ENCODE data around the gene FOXA1. TPM values are rescaled to one million over a fixed set of nuclear protein-coding genes. Genes with fewer than 3 reads are reported as not detected.

The FOXA1 gene
- total RNA-seq, 4 donors from 2014 or later = 5.1 TPM; not detected in 3

DNA sequence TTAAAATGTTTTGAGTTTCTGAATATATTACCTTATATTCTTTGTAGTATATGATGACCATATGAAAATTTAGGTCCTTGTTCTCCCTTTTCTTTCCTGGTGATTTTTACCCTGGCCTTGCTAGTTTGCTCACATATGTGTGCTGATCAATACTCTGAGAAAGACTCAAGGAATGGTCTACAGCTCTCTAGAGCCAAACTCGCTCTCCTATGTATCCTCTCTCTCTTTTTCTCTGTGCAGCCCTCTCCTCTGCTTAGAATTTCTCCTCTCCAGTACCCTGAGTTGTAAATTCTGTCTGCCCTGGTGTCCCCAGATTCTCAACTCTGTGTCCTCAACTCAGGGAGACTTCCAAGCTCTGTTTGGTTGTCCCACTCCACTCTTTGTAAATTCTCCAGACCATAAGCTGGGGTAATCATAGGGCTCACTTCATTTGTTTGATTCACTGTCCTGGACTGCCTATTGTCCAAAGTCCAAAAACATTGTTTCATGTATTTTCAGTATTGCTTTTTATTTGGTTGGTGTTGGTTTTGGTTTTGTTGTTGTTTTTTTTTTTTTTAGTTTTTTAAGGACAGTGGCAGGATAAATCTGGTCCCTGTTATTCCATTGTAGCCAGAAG lies 41.0 kb downstream of the FOXA1 start:
- 82 to 88% methylated on average over 1 of the region's 1 CpG for WGBS, 2 donors (ENCODE audit: low coverage in 1 of 2)
- H3K27ac ChIP-seq = no peak overlapping the region
- H3K27me3 ChIP-seq = no peaks in the 10 kb centered on the region
- TF ChIP-seq, protein P1, sequence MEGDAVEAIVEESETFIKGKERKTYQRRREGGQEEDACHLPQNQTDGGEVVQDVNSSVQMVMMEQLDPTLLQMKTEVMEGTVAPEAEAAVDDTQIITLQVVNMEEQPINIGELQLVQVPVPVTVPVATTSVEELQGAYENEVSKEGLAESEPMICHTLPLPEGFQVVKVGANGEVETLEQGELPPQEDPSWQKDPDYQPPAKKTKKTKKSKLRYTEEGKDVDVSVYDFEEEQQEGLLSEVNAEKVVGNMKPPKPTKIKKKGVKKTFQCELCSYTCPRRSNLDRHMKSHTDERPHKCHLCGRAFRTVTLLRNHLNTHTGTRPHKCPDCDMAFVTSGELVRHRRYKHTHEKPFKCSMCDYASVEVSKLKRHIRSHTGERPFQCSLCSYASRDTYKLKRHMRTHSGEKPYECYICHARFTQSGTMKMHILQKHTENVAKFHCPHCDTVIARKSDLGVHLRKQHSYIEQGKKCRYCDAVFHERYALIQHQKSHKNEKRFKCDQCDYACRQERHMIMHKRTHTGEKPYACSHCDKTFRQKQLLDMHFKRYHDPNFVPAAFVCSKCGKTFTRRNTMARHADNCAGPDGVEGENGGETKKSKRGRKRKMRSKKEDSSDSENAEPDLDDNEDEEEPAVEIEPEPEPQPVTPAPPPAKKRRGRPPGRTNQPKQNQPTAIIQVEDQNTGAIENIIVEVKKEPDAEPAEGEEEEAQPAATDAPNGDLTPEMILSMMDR (IDR thresholded peaks at IDR 0.05) = no peak
- no peak for TF ChIP-seq POLR2A (IDR thresholded peaks at IDR 0.05)
- TF ChIP-seq POLR2AphosphoS5 (IDR thresholded peaks at IDR 0.05) = no peak
- no peak for TF ChIP-seq EP300 (IDR thresholded peaks at IDR 0.05)
- H3K36me3 ChIP-seq = no peaks in the 10 kb centered on the region
- no peak overlapping the region for H3K4me3 ChIP-seq
- peaks cover 0 to 9% (median 0%) of the 10 kb centered on the region in 3 donors for H3K9me3 ChIP-seq
- no peaks in the 10 kb centered on the region for H3K4me1 ChIP-seq
- no peak for ATAC-seq

GRCh38 chr14:37551119-37551518 lies 43.9 kb downstream of the FOXA1 start:
- no peaks in the 10 kb centered on the region for H3K27me3 ChIP-seq
- peaks cover 0 to 9% (median 0%) of the 10 kb centered on the region in 3 donors for H3K9me3 ChIP-seq
- H3K36me3 ChIP-seq = no peaks in the 10 kb centered on the region
- no peak overlapping the region for H3K27ac ChIP-seq
- 57 to 93% methylated on average over 1 of the region's 1 CpG for WGBS, 2 donors (ENCODE audit: low coverage in 1 of 2)
- TF ChIP-seq EP300 (IDR thresholded peaks at IDR 0.05) (no peak), POLR2AphosphoS5 (IDR thresholded peaks at IDR 0.05) (no peak), POLR2A (IDR thresholded peaks at IDR 0.05) (no peak)
- TF ChIP-seq, protein P1 (IDR thresholded peaks at IDR 0.05) = no peak
- ATAC-seq = no peak
- no peaks in the 10 kb centered on the region for H3K4me1 ChIP-seq
- H3K4me3 ChIP-seq = no peak overlapping the region

- Histone ChIP-seq H3K27me3 (no peaks in the 10 kb centered on the region), H3K36me3 (no peaks in the 10 kb centered on the region), H3K9me3 (peaks cover 0 to 9% (median 0%) of the 10 kb centered on the region in 3 donors), H3K4me1 (no peaks in the 10 kb centered on the region), H3K4me3 (no peak overlapping the region), H3K27ac (no peak overlapping the region)
- TF ChIP-seq EP300 (IDR thresholded peaks at IDR 0.05) = no peak
- TF ChIP-seq, protein P1 (IDR thresholded peaks at IDR 0.05) = no peak
- no peak for TF ChIP-seq POLR2A (IDR thresholded peaks at IDR 0.05)
- 36 to 47% methylated on average over 5 of the region's 5 CpGs for WGBS, 2 donors (ENCODE audit: low coverage in 1 of 2)
- no peak for ATAC-seq
These were observed 44.5 kb downstream of the FOXA1 start for GRCh38 chr14:37550511-37550910.

- 56 to 72% methylated on average over 5 to 6 of the region's 6 CpGs for WGBS, 2 donors (ENCODE audit: low coverage in 1 of 2)
- Histone ChIP-seq H3K9me3 (no peaks in the 10 kb centered on the region), H3K27me3 (no peaks in the 10 kb centered on the region), H3K27ac (no peak overlapping the region), H3K36me3 (no peaks in the 10 kb centered on the region), H3K4me1 (no peaks in the 10 kb centered on the region), H3K4me3 (no peak overlapping the region)
- no peak for ATAC-seq
- TF ChIP-seq, protein P1 (IDR thresholded peaks at IDR 0.05) = no peak
- no peak for TF ChIP-seq EP300 (IDR thresholded peaks at IDR 0.05)
- no peak for TF ChIP-seq POLR2A (IDR thresholded peaks at IDR 0.05)
- no peak for TF ChIP-seq POLR2AphosphoS5 (IDR thresholded peaks at IDR 0.05)
These were observed 48.2 kb downstream of the FOXA1 start for GRCh38 chr14:37546621-37547447.

- no peaks in the 10 kb centered on the region for H3K27me3 ChIP-seq
- no peaks in the 10 kb centered on the region for H3K9me3 ChIP-seq
- H3K4me3 ChIP-seq = no peak overlapping the region
- H3K4me1 ChIP-seq = no peaks in the 10 kb centered on the region
- no peak for ATAC-seq
- no peaks in the 10 kb centered on the region for H3K36me3 ChIP-seq
- no peak overlapping the region for H3K27ac ChIP-seq
- no peak for TF ChIP-seq EP300 (IDR thresholded peaks at IDR 0.05)
- TF ChIP-seq, protein P1 (IDR thresholded peaks at IDR 0.05) = no peak
- no peak for TF ChIP-seq POLR2AphosphoS5 (IDR thresholded peaks at IDR 0.05)
- no peak for TF ChIP-seq POLR2A (IDR thresholded peaks at IDR 0.05)
These were observed 49.9 kb downstream of the FOXA1 start for GRCh38 chr14:37545174-37545573.

Measured in gastroesophageal sphincter (tissue), 4 donors.